ENCODE measurements around the gene WDFY3. TPM values are rescaled to one million over a fixed set of nuclear protein-coding genes. Genes with fewer than 3 reads are reported as not detected.

The WDFY3 gene
- total RNA-seq, 3 donors from 2014 or later, result 119 to 156 (median 125) TPM

- TF ChIP-seq CTCF (IDR thresholded peaks at IDR 0.05) (no peak), POLR2A (IDR thresholded peaks at IDR 0.05) (no peak), POLR2AphosphoS5 (IDR thresholded peaks at IDR 0.05) (no peak)
- intact Hi-C loops (cut with DNase I; ENCODE audit: low total_unique reads), result no loop called here
- no peaks in the 10 kb centered on the region for H3K36me3 ChIP-seq
- H3K4me3 ChIP-seq, result no peak overlapping the region
- H3K27ac ChIP-seq, result no peak overlapping the region
- DNase-seq (ENCODE audit: low spot score in 2 of 2), result no peak
- H3K4me1 ChIP-seq, result peaks cover 0 to 11% of the 10 kb centered on the region in 2 donors
- H3K27me3 ChIP-seq, result no peaks in the 10 kb centered on the region
- no peaks in the 10 kb centered on the region for H3K9me3 ChIP-seq
Measured at GRCh38 chr4:84914686-84915395, 51.6 kb downstream of the WDFY3 start.

GRCh38 chr4:84913176-84913575 is 53.3 kb downstream of the WDFY3 start:
- no peak for DNase-seq (ENCODE audit: low spot score in 2 of 2)

GRCh38 chr4:84912741-84913140 is 53.7 kb downstream of the WDFY3 start:
- H3K27me3 ChIP-seq, result no peaks in the 10 kb centered on the region
- H3K4me3 ChIP-seq, result no peak overlapping the region
- no peaks in the 10 kb centered on the region for H3K36me3 ChIP-seq
- TF ChIP-seq POLR2A (IDR thresholded peaks at IDR 0.05), result no peak
- TF ChIP-seq CTCF (IDR thresholded peaks at IDR 0.05), result no peak
- no peak for TF ChIP-seq POLR2AphosphoS5 (IDR thresholded peaks at IDR 0.05)
- H3K4me1 ChIP-seq, result peaks cover 0 to 10% of the 10 kb centered on the region in 2 donors
- DNase-seq (ENCODE audit: low spot score in 2 of 2), result no peak
- no peaks in the 10 kb centered on the region for H3K9me3 ChIP-seq
- intact Hi-C loops (cut with DNase I; ENCODE audit: low total_unique reads), result no loop called here
- H3K27ac ChIP-seq, result no peak overlapping the region

More at GRCh38 chr4:84913176-84913575, 53.3 kb downstream of the WDFY3 start:
- Histone ChIP-seq H3K4me3 (no peak overlapping the region), H3K4me1 (peaks cover 0 to 11% of the 10 kb centered on the region in 2 donors), H3K27ac (no peak overlapping the region), H3K27me3 (no peaks in the 10 kb centered on the region), H3K36me3 (no peaks in the 10 kb centered on the region), H3K9me3 (no peaks in the 10 kb centered on the region)
- intact Hi-C loops (cut with DNase I; ENCODE audit: low total_unique reads), result no loop called here
- no peak for TF ChIP-seq POLR2A (IDR thresholded peaks at IDR 0.05)
- no peak for TF ChIP-seq CTCF (IDR thresholded peaks at IDR 0.05)
- TF ChIP-seq POLR2AphosphoS5 (IDR thresholded peaks at IDR 0.05), result no peak

- no peak for DNase-seq (ENCODE audit: low spot score in 2 of 2)
- Histone ChIP-seq H3K36me3 (no peaks in the 10 kb centered on the region), H3K9me3 (no peaks in the 10 kb centered on the region), H3K27ac (no peak overlapping the region), H3K4me1 (no peaks in the 10 kb centered on the region), H3K4me3 (no peak overlapping the region), H3K27me3 (no peaks in the 10 kb centered on the region)
- intact Hi-C loops (cut with DNase I; ENCODE audit: low total_unique reads), result no loop called here
- TF ChIP-seq POLR2AphosphoS5 (IDR thresholded peaks at IDR 0.05) (no peak), CTCF (IDR thresholded peaks at IDR 0.05) (no peak), POLR2A (IDR thresholded peaks at IDR 0.05) (no peak)
Measured at GRCh38 chr4:84908876-84909275, 57.6 kb downstream of the WDFY3 start.

- TF ChIP-seq POLR2AphosphoS5 (IDR thresholded peaks at IDR 0.05) (no peak), POLR2A (IDR thresholded peaks at IDR 0.05) (no peak), CTCF (IDR thresholded peaks at IDR 0.05) (no peak)
- Histone ChIP-seq H3K4me1 (no peaks in the 10 kb centered on the region), H3K4me3 (no peak overlapping the region), H3K27ac (no peak overlapping the region), H3K36me3 (no peaks in the 10 kb centered on the region), H3K27me3 (no peaks in the 10 kb centered on the region), H3K9me3 (no peaks in the 10 kb centered on the region)
- intact Hi-C loops (cut with DNase I; ENCODE audit: low total_unique reads), result no loop called here
- DNase-seq (ENCODE audit: low spot score in 2 of 2), result no peak
Measured at GRCh38 chr4:84907145-84907544, 59.3 kb downstream of the WDFY3 start.
